G401.6 (cell line): Measurements from ENCODE around the gene RYK.
"Not testable (repeated sequence)": the region's sequence is repeated elsewhere in the genome, so short reads cannot be mapped to it uniquely, and the experiment has no call there.

Experiments
- FAIRE-seq: peaks from 2 replicates; lab custom pipeline; 2012; peaks lifted over from hg19 to GRCh38; lab: Jason Lieb, UNC

RYK gene

DNA sequence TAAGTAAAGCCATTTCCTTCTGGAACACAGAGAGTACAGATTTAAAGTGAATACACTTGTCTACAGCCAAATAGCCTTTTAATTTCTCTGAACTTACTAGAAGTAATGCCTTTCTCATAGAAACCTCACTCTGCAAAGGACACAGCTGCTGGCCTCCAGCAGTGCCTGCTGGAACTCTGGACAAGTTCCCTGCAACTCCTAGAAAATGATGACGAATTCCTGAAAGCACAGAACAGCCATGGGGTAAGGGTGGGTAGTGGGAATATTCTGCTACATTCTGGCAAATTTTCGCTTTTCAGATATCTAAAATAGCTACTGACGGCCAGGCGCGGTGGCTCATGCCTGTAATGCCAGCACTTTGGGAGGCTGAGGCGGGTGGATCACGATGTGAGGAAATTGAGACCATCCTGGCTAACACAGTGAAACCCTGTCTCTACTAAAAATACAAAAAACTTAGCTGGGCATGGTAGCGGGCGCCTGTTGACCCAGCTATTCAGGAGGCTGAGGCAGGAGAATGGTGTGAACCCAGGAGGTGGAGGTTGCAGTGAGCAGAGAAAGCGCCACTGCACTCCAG, 34.4 kb downstream of the RYK start:
- no peak for FAIRE-seq

DNA sequence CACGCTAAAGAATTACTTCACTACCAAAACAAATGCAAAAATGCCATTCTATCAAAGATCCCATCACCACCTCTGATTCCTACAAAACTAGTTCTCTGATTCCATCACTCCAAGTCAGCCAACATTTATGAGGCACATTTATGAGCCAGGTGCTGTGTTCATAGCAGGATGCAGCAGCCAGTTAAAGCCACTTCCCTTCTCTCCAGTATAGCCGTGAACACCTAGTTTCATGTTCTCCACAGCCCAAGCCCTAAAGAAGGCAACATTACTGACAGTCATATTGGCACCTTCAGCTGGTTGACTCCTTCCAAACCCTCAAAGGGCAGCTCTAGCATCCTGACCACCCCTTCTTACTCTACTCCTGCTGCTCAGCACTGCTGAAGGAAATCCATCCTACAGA, 36.4 kb downstream of the RYK start:
- FAIRE-seq = no peak

DNA sequence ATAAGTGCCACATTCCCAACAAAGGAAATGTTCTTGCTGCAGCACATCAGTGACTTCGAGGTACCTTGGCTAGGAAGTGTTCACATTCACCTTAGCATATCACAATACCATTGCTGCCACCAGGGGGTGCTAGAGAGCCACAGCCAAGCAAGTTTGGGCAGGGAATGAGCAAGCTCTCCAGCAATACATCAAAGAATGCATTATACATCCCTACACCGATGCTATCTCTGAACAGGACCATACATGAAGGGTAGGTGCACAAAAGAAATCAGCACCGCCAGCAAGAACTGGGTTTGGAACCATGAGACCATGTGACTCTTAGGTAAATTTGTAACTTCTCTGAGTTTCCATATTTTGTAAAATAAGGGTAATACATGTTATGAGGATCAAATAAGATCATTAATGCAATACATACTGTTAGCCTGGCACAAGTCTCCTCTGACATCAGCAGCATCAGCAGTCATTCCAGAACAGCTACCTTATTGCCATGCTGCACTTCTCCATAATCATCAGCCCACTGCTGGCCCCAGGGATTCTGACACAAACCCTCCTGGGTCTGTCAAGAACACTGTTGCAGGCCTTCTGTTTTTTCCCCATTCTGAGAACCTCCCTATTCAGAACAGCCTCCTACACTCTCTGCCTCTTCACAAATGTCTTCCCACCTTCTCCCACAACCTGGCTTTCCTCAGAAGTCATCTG, 37.5 kb downstream of the RYK start:
- FAIRE-seq = peak; percentile 87

DNA sequence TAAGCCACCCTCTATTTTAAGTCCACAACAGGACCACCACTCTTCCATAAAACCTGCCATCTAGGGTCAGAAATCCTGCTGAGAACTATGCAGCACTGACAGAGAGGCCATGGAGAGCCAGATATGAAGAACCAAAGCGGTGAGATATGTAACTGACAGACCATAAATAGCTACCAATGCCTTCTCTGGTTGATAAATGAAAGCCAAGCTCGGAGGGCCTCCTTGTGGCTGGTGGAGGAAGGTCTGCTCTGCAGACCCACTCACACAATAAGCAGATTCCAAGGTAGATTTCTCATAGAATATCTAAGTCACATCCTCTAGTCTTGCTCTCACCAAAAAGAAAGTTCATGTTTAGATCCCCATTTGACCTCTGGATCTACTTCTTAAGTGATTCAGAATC, 38.9 kb downstream of the RYK start:
- no peak for FAIRE-seq

DNA sequence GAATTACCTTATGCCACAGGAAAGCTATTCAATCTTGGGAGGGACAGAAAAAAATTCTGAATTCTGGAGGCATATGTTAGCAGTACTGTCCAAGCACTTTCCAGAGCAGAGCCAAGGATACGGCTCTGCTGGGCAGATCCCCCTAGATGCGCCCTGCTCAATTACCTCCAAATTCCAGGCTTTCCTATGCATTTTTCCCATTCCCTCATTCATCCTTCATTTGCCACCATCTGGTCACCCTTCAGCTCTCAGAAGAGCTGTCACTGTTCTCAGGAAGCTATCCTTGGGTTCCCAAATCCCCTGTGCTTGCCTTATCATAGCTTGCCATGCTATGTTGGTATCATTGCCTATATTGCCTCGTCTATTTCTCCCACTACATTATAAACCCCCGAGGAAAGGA, 45.2 kb downstream of the RYK start:
- no peak for FAIRE-seq

DNA sequence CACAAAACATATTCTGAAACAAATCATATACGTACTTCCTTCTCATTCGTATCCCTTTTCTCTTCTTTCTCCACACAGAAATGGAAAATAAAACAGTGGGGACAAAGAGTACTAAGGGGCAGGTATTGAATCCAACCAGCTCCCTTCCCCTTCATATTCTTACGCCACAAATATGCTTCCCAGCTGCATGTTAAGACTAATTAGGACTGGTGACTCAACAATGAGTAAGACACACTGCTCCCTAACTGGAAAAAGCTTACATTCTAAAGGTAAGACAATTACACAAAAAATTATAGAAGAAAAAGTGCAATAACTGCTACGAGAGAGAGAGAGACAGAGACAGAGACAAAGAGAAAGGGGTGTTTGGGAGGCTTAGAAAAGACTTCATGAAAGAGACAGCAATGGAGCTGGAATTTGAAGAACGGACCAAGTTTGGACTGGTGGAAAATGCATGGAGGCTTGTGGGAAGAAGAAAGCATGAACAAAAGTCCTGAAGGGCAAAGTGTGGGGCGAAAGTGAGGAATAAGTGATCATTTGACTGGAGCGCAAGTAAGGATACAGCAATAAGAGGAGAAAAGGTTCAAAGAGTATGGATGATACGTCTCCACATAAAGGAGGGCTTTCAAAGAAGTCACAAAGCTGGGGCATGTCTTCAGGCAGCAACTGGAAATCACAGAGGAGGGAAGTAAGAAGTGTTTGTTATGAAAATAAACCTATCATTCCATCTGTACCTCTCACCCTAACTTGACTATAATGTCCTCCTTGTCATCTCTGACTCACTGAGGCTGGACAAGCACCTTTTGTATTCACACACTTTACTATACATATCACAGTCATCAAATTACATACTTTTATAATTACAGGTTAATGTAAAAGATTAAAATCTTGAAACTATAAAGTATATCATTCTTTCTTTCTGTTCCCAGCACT, 49.2 kb downstream of the RYK start:
- FAIRE-seq = no peak

DNA sequence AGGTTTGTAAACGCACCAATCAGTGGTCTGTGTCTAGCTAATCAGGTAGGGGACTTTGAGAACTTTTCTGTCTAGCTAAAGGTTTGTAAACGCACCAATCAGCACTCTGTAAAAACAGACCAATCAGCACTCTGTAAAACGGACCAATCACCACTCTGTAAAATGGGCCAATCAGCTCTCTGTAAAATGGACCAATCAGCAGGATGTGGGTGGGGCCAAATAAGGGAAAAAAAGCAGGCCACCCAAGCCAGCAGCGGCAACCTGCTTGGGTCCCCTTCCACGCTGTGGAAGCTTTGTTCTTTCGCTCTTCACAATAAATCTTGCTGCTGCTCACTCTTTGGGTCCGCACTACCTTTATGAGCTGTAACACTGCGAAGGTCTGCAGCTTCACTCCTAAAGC, 50.8 kb downstream of the RYK start:
- not testable (repeated sequence) for FAIRE-seq

DNA sequence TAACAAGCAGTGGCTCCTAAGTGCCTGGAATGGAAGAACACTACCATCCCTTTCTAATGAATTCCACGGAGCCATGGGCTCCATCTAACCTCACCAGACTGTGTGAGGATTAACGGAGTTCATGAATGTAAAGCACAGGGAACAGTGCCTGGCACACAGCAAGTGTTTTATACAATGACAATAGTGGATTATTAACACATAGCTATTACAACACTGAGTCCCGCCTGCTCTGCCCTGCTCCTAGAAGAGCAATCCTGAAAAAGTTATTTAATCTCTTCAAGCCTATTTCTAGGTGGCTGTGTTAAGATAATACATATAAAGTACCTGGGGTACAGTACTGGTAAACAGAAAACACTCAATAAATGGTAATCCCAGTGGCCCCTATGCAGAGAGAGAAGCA, 51.4 kb downstream of the RYK start:
- FAIRE-seq = no peak

DNA sequence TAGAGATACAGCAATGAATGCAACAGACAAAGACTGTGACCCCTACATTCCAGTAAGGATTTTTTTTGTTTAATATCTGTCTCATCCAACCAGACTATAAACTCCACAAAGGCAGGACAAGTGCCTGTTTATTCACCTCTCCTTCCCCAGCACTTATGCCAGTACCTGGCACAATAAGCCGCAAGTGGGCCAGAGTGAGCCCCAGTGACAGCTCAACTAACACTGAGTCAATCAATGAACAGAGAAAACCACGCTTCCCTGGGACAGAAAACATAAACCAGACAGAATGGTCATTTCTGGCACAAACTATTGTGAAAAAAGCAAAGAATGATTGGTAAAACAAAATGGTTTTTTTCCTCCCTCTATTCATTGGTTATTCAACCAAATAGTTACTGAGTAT, 52.2 kb downstream of the RYK start:
- no peak for FAIRE-seq

DNA sequence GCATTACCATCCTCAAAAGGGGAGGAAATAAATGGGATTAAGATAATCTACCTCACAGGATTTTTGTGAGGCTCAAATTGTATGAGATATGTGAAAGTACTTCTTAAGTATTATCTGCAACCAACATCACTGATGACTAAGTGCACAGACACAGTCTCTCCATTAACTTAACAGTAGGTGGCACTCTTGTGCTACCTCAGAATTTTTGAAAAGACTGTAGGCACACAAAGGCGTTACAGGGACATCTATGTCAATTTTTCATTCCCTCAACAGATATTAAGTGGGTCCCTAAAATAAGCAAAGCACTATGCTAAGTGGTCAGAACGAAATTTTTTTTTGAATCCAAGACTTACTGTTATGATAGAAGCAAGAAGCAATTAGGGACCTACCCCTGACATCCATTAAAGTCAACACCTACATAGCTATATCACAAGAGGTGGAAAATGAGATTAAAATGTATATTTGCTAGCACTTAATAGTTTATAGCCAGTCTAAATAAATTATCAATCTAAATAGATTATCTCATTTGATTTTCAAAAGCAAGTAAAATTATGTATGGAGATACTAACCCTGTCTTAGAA, 52.9 kb downstream of the RYK start:
- peak; percentile 90 for FAIRE-seq

DNA sequence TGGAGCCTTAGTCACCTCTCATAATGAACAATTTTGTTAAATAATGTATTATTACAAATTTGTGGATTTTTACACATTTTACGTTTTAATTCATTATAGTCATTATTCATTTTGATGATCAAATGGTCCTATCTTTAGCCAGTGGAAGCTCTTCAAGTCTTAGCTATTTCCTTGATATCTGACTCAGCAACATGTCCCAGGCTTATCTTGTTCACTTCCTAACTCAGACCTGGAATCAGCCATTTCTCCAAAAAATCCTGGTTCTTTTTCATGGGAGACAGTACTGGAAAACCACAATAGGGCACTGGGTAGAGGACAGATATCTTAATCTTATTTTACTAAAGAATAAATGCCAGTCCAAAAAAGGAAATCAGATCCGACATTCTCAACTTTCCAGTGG, 56.4 kb downstream of the RYK start:
- FAIRE-seq = no peak

DNA sequence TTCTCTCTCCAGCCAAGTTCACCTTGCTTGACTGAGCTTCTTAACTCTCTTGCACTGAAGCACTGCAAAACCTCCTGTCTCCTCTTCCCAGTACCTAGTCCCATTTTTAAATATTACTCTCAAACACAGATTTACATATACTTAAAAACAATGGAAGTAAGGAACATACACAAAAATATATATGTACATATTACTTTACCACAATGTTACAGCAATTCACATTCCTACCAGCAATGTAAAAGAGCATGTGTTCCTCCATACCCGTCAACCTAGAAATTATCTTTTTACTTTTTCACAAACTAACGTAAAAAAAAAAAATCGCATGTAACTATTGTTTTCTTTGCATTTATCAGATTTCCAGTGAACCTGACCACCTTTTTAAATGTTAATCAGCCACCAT, 60.4 kb downstream of the RYK start:
- FAIRE-seq = peak; percentile 15

DNA sequence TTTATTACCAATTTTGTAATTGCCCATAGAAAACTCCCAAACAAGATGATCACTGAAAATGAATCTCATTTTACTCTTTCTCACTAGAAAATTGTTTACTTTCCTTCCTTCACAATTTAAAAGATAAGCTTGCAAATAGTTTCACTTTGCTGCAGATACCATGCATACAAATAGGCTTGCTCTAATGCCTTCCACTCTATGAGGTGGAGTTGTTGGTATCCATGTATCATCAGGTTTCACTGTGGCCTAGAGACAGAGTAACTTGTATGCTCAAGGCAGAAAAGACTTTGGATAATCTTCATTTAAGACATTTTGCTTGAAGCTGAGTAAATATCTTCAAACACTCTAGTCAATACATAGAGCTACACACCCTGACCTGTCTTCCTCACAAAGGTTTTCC, 60.8 kb downstream of the RYK start:
- FAIRE-seq = no peak

DNA sequence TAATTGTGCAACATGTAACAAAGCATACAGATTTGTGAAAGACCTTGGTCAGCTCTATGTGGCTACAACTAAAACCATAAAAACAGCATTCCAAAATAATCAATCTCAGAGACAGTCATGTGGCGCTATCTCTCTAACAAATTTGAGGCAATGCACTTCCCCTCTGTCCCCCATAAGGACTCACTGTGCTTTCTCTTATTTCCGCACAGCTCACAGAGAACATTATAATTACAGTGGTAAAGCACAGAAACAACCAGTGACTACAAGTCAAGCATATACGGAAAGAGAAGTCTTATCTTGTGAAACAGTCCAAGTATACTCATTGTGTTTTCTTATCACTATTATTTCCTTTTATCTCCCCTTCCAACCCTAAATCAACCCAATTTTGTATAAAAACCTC, 64.3 kb downstream of the RYK start:
- no peak for FAIRE-seq

DNA sequence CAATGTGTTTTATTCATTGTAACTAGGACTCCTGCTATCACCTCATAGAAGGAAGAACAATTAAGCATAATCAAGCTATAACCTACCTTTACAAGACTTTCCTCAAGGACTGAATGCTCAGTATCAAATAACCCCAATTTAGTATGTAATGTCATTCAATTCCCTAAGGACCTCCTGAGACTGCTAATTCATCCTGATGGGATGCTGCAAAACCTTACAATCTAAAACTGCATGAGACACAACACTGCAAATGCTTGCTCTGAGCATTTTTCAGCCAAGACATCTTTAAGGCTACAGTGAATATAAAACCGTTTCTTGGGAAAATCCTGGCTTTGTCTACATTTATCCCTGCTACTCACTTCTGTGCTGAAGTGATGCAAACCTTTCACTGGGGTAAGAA, 69.9 kb downstream of the RYK start:
- no peak for FAIRE-seq

DNA sequence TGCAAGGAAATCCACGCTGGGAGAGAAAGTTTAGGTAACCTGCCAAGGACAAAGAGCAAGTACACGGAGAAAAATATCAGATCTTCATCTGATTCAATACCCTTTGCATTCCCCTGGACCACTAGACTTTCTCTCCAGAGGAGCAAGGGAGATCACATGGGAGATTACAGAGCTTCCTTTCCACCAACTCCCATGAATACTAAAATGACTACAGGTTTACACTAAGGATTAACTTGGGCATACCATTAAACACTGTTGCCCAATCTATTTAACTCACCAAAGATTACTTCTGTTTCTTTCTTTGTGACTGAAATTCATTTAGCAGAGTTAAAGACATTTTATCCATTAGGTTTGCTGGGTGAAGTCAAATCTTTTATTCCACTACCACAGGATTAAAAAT, 71.2 kb downstream of the RYK start:
- no peak for FAIRE-seq

DNA sequence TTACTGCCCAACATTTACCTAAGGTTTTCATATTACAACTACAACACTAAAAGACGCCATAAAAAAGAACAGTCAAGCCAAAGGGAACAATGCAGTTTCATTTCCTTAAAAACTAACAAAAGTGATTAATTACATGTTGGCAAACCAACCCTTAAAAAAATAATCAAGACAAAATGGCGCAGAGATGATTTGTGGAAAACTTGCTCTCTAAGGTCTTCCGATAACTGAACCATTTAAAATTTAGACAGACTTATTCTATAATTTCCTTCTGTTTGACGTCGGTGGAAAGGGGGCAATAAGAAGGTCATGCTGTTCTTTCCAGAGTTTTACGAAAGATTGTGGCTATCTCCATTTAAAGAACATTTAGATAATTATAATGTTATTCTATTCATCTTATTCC, 87.6 kb downstream of the RYK start:
- peak; percentile 48 for FAIRE-seq

DNA sequence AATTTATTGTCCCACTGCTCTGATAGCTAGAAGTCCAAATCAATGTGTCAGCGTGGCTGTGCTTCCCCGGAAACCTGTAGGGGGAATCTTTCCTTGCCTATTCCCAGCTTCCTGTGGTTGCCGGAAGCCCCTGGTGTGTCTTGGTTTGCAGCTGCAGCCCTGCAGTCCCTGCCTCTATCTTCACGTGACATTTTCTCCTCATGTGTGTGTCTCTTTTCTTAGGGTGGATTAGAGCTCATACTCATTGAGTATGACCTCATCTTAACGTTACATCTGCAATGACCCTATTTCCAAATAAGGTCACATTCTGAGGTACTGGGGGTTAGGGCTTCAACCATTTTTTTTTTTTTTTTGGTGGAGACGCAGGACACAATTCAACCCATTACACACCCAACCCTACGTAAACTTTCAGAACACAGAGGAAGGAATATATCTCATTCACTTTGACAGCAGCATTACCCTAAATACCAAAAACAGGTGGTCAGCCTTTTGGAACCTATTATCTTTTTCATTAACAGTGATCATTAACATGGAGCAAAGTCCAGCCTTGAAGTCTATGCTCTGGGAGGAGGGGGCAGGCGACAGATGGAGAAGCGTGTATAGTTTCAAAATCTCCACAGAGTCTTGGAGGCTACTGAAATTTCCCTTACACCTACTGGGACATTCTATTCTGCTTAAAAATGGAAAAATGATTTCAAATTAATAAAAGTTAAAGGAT, 88.6 kb downstream of the RYK start:
- FAIRE-seq = no peak

DNA sequence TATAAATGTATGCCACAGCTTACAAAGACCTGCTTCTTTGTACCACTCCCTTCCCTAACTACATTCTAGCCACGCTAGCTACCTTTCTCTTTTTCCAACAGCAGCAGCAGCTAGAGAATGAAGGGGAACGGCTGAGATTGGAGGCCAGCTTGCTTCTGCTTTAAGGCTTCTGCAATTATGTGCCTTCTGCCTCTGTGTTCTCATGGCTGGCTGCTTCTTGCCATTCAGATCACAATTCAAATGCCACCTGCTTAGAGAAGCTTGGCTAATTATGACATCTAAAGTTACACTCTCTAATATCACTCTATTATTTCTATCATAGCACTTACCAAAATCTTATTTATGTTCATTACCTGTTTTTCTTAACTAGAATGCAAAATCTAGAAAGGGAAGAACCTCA, 95.2 kb downstream of the RYK start:
- FAIRE-seq = no peak

DNA sequence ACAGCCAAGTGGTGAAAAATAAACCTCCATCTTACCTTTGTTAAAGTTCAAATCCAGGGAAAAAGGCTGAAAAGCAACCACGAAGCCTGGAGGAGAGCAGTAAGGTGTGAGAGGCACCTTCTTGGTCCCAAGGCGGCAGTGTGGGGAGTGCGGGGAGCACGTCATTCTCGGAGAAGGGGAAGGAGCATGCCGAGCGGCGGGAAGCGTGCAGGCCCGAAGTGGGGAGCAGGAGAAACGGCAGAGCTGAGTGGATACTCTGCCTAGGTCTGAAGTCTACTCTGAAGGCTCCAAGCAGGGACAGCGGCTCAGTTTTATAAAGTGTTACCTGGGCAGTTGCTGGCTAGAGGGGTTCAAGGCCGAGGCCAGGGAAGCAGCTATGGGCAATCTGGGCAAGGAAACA, 96.9 kb downstream of the RYK start:
- FAIRE-seq = no peak

DNA sequence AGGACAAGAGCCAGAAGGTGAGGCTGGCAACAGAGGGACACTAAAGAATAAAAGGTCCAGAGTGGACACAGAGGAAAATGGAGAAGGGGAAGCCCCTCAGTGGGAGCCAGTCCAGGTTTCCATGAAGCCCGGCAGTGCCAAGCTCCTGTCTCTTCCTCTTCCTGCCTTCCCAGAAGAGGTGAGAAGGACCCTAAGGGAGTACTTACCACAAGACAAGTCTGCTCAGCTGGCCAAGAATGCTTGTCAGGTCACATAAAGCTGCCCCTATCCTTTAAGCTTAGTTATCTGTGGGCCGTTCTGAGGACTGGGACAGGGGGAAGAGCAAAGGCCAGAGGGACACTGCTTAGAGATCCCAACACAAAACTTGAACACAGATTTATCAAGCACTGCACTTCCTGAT, 100.2 kb downstream of the RYK start:
- FAIRE-seq = no peak

DNA sequence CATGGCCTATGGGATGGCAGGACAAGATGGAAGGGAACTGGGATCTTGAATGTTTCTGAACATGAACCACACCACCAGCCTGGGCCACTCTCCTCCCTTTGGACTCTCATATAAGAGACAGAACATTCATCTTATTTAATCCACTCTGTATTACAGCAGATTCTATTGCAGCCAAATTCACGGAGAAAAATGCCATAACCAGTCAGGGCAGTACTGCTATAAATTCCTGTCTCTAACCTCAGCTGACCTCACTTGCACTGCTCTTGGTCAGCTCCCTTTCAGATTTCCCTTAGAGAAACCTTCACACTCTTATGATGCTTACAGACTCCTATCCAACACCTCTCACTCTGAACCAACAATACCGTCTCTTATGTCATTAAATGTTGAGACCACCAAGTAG, 101.4 kb downstream of the RYK start:
- no peak for FAIRE-seq

DNA sequence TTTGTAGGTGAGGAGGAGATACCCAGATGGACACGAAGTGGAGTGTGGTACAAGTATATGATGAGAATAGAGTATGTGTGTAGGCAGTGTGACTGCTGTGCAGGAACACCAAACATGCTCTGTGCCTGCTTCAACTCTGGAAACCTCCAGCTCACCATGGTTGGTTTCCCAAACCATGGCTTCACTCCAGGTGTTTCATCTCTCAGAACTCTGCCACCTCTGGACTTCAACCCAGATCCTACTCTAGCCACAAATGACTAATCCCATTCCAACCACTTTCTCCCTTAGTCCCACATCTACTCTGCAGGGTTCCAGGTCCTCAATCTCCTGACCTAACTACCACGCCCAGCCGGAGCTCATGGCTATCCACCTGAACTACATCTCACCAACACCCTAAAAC, 102.1 kb downstream of the RYK start:
- FAIRE-seq = no peak
